ENCODE results near the gene HTT.

DNA sequence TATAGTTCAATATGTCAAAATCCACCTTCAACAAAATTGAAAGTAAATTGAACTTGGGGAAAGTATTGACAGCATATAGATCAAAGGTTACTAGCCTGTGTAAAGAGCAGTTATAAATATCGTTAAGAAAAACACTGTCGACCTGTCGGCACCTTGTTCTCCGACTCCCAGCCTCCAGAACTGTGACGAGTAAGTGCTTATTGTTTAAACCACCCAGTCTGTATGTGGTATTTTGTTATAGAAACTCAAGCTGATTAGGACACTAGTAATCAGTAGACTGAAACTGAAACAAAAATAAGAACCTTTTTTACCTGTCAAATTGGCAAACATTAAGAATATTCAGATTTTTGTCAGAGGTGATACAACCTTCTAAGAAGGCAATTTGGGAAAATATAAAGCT is 17.0 kb downstream of the HTT start:
- TF ChIP-seq, protein P1, sequence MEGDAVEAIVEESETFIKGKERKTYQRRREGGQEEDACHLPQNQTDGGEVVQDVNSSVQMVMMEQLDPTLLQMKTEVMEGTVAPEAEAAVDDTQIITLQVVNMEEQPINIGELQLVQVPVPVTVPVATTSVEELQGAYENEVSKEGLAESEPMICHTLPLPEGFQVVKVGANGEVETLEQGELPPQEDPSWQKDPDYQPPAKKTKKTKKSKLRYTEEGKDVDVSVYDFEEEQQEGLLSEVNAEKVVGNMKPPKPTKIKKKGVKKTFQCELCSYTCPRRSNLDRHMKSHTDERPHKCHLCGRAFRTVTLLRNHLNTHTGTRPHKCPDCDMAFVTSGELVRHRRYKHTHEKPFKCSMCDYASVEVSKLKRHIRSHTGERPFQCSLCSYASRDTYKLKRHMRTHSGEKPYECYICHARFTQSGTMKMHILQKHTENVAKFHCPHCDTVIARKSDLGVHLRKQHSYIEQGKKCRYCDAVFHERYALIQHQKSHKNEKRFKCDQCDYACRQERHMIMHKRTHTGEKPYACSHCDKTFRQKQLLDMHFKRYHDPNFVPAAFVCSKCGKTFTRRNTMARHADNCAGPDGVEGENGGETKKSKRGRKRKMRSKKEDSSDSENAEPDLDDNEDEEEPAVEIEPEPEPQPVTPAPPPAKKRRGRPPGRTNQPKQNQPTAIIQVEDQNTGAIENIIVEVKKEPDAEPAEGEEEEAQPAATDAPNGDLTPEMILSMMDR (IDR thresholded peaks at IDR 0.05; ENCODE audit: low read depth, low read length, poor library complexity, severe bottlenecking): no peak
- no peak for TF ChIP-seq EZH2phosphoT487 (IDR thresholded peaks at IDR 0.05; ENCODE audit: borderline replicate concordance, low read length)
